Lower lobe of right lung (tissue), 2 donors: ENCODE data around the gene RCE1. TPM values are rescaled to one million over a fixed set of nuclear protein-coding genes. Genes with fewer than 3 reads are reported as not detected.
"Not testable (repeated sequence)": the region's sequence is repeated elsewhere in the genome, so short reads cannot be mapped to it uniquely, and the experiment has no call there.

Experiments
- ATAC-seq, 2 donors: fragments of 200-7000 bp; cut with Tn5 transposase; one replicate each; pipeline ENCODE4 v1.9.1; 2020 to 2022; ENCODE audit warnings: mild to moderate bottlenecking in 2 of 2, moderate library complexity in 2 of 2
- DNase-seq: peaks from one replicate; pipeline ENCODE4 v3.0.0-alpha.2; 2020
- H3K27ac ChIP-seq: fragments of 200-600 bp; one replicate; pipeline ENCODE4 v1.8.0; 2022
- H3K27me3 ChIP-seq: fragments of 200-600 bp; one replicate; pipeline ENCODE4 v1.8.0; 2022; ENCODE audit warnings: low read depth
- H3K36me3 ChIP-seq: fragments of 200-600 bp; one replicate; pipeline ENCODE4 v1.8.0; 2022; ENCODE audit warnings: mild to moderate bottlenecking
- H3K4me1 ChIP-seq: fragments of 200-600 bp; one replicate; pipeline ENCODE4 v1.8.0; 2022
- H3K4me3 ChIP-seq: fragments of 200-600 bp; one replicate; pipeline ENCODE4 v1.8.0; 2022; ENCODE audit warnings: mild to moderate bottlenecking
- H3K9me3 ChIP-seq: fragments of 200-600 bp; one replicate; pipeline ENCODE4 v1.8.0; 2022
- CTCF ChIP-seq: fragments of 200-600 bp; IDR thresholded peaks from one replicate; pipeline ENCODE4 v1.8.0; 2022; ENCODE audit warnings: antibody characterized with exemption, mild to moderate bottlenecking
- intact Hi-C: fragments of 100-400 bp; cut with DNase I; formaldehyde crosslinking; loops from one replicate; pipeline ENCODE4 v1.11.0; 2022
- total RNA-seq: library from RNA; stranded (reverse); fragmentation: NEBNext Ultra II Directional; extraction: Animal tissue kit (Norgen Biotek cat#: 25700); gene quantifications from one replicate; pipeline ENCODE4 v1.2.1, GENCODE V29; 2021
- donor health status: DM: no; HTN: yes; CAD: no; lungs with severe emphysema.

RCE1 gene
- total RNA-seq, 1 donor from 2014 or later: 18.9 TPM

- ATAC-seq (no peak), DNase-seq (no peak)
- H3K9me3 ChIP-seq: no peaks in the 10 kb centered on the region
- no peaks in the 10 kb centered on the region for H3K4me1 ChIP-seq
- TF ChIP-seq CTCF: no peak
- H3K4me3 ChIP-seq: no peak overlapping the region
- no peak overlapping the region for H3K27ac ChIP-seq
- H3K27me3 ChIP-seq: no peaks in the 10 kb centered on the region
- intact Hi-C loops: no loop called here
- no peaks in the 10 kb centered on the region for H3K36me3 ChIP-seq
Measured at GRCh38 chr11:66823700-66824099, 19.5 kb upstream of the RCE1 start.

- H3K4me3 ChIP-seq, ATAC-seq, intact Hi-C loops, H3K27me3 ChIP-seq, H3K36me3 ChIP-seq, H3K27ac ChIP-seq, H3K4me1 ChIP-seq, DNase-seq, H3K9me3 ChIP-seq: not testable (repeated sequence)
Measured at GRCh38 chr11:66824573-66824972, 18.7 kb upstream of the RCE1 start.

GRCh38 chr11:66834539-66834845, 8.7 kb upstream of the RCE1 start:
- no peak for TF ChIP-seq CTCF
- no peak overlapping the region for H3K4me3 ChIP-seq
- H3K9me3 ChIP-seq: no peaks in the 10 kb centered on the region
- peaks cover 4% of the 10 kb centered on the region for H3K4me1 ChIP-seq
- intact Hi-C loops: loop anchor here (5.0 kb wide), 1 partner anchor 137 kb away; no protein-coding TSS in a partner anchor
- no peaks in the 10 kb centered on the region for H3K27me3 ChIP-seq
- DNase-seq: no peak
- peaks cover 18% of the 10 kb centered on the region for H3K36me3 ChIP-seq
- ATAC-seq: no peak
- H3K27ac ChIP-seq: no peak overlapping the region

- intact Hi-C loops: loop anchor here (5.0 kb wide), 1 partner anchor 138 kb away; no protein-coding TSS in a partner anchor
- H3K9me3 ChIP-seq: no peaks in the 10 kb centered on the region
- no peaks in the 10 kb centered on the region for H3K27me3 ChIP-seq
- no peak overlapping the region for H3K4me3 ChIP-seq
- H3K4me1 ChIP-seq: peaks cover 5% of the 10 kb centered on the region
- DNase-seq: no peak
- H3K36me3 ChIP-seq: peaks cover 21% of the 10 kb centered on the region
- no peak for ATAC-seq
- no peak overlapping the region for H3K27ac ChIP-seq
- TF ChIP-seq CTCF: no peak
Measured at GRCh38 chr11:66834943-66835342, 8.3 kb upstream of the RCE1 start.

GRCh38 chr11:66835768-66836405, 7.4 kb upstream of the RCE1 start:
- H3K4me3 ChIP-seq: no peak overlapping the region
- H3K36me3 ChIP-seq: peaks cover 27% of the 10 kb centered on the region
- no peak for TF ChIP-seq CTCF
- H3K27me3 ChIP-seq: no peaks in the 10 kb centered on the region
- ATAC-seq (no peak), DNase-seq (no peak)
- H3K27ac ChIP-seq: no peak overlapping the region
- peaks cover 14% of the 10 kb centered on the region for H3K4me1 ChIP-seq
- intact Hi-C loops: no loop called here
- no peaks in the 10 kb centered on the region for H3K9me3 ChIP-seq

GRCh38 chr11:66840317-66841091, 2.7 kb upstream of the RCE1 start:
- H3K36me3 ChIP-seq: peaks cover 34% of the 10 kb centered on the region
- no peak overlapping the region for H3K27ac ChIP-seq
- no peak overlapping the region for H3K4me3 ChIP-seq
- intact Hi-C loops: no loop called here
- no peaks in the 10 kb centered on the region for H3K9me3 ChIP-seq
- ATAC-seq (no peak), DNase-seq (no peak)
- H3K4me1 ChIP-seq: peaks cover 38% of the 10 kb centered on the region
- TF ChIP-seq CTCF: no peak
- H3K27me3 ChIP-seq: no peaks in the 10 kb centered on the region
